DLD1 (cell line): ENCODE measurements around the gene KCNQ2.

ENCODE experiments used
- in situ Hi-C: cut with HindIII; loops from 2 replicates; pipeline ENCODE4 v1.10.0; 2017; ENCODE audit warnings: low sequenced_read_pairs

Gene KCNQ2

DNA sequence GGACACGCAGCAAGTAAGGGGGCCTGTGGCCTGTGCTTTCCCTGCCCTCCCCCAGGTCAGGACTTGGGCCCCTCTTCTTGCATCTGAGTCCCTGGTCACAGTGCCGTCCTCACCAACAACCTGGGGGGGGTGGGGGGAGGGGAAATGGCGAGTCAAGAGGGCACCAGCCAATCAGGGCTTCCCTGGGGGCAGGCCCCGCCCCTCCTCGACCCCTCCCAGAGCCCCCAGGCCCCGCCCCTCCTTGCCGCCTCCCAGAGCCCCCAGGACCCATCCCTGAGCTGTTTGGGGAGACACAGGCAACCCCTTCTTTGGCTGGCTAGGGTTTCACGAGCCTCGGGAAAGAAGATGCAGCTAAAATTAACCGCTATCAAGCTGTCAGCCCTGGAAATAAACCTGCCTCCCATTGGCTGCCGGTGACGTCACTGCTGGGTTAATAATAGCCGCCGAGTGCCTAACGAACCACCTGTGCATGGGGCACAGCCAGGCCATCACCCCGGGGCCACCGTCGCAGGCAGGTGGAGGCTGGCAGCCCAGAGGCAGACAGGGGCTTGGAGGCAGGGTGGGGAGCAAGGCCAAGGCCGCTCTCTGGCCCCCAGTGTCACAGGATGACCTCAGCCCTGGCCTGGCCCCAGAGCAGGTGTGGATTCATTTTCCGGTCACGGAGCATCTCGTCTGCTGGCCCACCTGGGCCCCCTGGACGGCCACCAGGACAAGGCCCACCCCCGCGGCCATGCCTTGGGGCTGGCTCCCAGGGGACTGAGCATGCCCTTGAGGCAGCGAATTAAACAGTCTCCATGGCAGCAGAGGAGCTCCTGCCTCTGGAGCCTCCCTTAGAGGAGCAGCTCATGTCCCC lies 29.6 kb upstream of the KCNQ2 start:
- in situ Hi-C loops = no loop called here

DNA sequence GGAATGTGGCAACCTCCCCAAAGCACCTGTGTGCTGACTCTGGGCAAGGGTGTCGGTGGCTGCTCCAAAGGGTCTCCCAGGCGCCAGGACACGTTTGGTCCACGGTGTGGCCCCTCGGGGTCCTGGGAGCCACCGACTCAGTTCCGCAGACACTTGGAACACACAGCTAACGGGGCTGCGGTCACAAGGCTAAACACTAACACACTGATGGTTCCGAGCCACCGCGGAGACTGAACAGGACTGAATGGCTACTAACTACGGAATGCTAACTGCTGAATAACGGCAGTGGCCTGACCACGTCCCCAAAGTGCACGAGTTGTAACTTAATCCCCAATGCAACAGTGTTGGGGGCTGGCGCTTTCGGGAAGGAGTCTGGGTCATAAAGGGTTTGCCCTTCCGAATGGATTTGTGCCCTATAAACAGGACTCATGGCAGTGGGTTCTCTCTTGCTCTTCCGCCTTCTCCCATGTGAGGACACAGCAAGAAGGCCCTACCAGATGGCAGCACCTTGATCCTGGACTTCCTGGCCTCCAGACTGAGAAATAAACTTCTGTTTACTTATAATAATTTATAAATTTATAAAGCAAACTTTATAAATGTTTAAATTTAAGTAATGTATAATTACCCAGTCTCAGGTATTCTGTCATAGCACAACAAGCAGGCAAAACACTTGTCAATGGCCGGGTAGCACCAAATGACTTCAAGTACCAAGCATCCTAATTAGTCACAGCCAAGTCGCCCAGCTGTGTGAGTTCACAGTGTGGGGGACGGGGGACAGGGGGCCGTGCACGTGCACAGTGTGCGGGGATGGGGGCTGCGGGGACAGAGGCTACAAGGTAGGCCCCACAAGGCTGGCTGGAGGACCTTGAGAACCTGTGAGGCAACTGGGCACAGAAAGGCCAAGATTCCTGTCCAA lies 28.7 kb upstream of the KCNQ2 start:
- in situ Hi-C loops = no loop called here

DNA sequence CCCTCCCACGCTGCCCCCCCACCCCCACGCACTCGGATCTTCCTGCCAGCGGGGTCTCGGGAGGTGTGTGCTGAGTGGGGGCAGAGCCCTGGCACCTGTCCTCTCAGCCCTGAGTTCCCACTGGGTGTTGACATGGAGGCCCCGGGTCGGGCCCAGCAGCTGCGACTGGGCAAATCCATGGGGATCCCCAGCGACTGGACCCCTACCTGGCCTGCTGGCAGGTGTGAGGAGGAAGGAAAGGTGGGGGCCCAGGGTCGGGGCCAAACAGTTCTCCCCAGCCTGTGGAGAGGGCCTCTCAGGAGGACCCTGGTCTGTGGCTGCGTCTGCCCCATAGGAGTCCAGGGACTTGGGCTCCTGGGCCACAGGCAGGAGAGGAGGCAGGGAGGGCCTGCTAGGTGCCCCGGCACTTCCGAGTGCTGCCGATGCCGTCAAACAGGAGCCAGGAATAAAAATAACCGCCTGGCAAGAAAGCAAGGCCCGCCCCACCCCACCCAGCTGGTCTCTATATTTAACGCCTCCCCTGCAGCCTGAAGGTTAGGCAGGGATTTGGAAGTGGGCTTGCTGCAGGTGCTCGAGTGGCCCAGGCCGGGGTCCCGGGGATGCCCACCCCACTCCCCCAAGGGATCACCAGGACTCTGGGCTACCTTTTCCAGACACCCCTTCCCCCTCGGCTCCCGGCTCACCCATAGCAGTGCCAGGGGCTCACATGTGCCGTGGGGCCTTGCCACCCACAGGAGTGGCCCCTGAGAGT lies 27.9 kb upstream of the KCNQ2 start:
- in situ Hi-C loops = no loop called here

- in situ Hi-C loops = no loop called here
Observed at GRCh38 chr20:63499338-63499969, 27.0 kb upstream of the KCNQ2 start.

DNA sequence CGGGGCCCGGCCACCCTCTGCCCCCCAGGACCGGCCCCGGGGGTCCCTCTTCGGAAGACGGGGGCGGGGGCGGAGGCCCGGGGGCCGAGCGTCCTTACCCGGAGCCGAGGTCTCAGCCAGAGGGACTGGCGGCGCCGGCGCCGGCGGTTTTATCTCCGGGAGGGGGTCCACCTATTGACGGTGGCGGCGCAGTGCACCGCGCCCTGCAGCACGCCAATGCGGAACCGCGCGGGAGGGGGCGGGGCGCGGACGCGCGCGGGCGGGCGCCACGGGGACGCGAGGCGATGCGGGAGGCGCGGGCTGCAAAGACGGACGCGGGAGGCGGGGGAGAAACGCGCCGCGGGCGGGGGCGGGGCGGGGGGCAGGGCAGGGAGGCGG lies 26.5 kb upstream of the KCNQ2 start, which contains the start of gene EEF1A2:
TSS of gene EEF1A2 (minus strand) at position 124 of the 378 bp plus-strand sequence. CDS start 1,320 bp downstream, outside the sequence.
- in situ Hi-C loops = no loop called here

GRCh38 chr20:63497946-63498935 lies 25.8 kb upstream of the KCNQ2 start:
- in situ Hi-C loops = no loop called here

DNA sequence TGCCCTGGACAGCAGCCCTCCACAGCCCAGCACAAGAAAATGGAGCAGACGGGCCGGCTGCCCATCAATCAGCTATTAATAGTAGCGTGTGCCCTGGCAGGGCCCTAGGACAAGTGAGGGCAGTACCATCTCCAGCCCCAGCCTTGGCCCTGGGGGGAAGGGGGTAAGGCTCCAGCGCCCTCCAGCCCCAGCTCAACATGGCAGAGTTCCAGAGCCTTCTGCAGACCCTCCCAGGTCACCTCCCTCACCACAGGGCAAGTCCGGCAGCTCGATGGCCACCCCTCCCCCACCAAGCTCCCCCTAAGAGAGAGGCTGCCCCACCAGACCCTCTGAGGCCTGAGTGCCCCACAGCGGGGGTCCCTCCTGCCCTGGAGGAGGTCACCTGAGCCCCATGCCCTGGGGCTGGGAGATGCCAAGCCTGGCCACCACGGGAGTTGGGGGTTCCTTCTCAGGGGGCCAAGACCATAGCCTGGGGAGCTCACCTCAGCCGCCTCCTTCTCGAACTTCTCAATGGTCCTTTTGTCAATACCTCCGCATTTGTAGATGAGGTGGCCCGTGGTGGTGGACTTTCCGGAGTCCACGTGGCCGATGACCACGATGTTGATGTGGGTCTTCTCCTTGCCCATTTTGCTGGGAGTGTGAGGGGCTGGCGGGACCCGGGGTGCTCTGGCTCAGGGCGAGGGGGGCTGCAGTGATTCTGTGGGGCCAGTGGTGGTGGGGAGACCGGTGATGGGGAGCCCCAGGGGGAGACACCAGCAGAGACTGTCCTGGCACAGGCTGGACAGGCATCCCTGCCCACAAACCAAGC lies 24.9 kb upstream of the KCNQ2 start:
- in situ Hi-C loops = no loop called here

DNA sequence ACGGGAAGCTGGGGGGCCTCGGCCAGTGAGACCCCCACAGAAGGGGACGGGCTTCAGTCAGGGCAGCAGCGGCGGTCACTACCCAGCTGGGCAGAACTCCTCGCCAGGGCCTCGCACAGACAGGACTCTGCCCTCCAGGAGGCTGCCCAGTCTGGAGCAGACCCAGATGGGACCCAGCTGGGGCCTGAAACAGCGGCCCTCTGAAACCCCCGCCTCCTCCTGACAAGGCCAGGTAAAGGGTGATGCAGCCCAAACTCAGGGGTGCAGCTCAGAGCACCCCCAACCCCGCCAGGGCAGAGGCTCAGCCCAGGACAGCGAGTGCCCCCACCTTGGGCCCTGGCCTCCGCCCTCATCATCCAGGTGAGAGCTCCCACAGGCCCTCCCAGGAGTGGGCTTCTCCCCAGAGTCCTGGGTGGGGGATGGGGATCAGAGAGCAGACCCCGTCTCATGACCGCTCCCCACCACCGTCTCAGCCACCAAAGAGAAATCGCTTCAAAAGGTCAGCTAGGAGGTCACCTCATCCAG lies 24.2 kb upstream of the KCNQ2 start:
- in situ Hi-C loops = no loop called here

- in situ Hi-C loops = no loop called here
Observed at GRCh38 chr20:63495741-63496595, 23.5 kb upstream of the KCNQ2 start.

DNA sequence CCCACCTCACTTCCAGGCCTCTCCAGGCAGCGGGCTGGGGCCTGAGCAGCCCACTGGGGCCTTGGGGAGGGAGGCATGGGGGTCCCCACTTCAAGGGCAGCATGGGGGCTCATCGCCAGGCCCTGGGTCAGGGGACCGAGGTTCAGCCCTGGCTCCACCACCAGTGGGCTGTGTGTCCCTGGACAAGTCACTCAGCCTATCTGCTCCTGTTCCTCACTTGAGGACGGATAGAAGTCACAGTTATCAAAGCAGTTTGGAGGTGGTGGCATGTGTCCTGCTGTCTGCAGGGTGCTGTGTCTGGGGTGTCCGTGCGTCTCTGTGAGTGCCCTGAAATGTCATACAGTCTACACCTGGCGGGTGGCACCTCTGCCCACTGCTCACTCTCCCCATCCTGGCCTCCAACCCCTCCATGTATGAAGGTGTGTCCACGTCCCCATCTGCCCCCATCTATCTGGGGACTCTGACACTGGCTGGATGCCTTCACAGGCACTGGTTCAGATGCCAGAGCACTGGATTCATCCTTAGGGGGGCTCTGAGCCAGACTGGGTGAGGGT lies 22.8 kb upstream of the KCNQ2 start:
- in situ Hi-C loops = no loop called here

GRCh38 chr20:63494420-63495166 lies 22.1 kb upstream of the KCNQ2 start:
- in situ Hi-C loops = no loop called here

DNA sequence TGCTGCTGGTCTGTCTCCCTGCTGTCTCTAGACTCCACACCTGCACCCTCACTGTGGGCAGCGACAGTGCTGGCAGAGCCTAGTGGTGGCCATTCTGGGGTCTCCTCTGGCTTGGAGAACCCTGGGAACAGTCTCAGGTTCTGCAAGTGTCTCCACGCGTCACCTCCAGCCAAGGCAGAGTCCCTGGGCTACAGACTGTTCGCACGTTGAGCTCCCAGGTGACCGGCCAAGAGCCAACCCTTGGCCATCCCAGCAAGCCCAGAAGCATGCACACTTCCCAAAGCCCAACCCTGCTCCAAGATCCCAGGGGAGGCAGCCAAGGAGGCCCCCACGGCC lies 21.6 kb upstream of the KCNQ2 start:
- in situ Hi-C loops = no loop called here

GRCh38 chr20:63493563-63494020 lies 21.1 kb upstream of the KCNQ2 start:
- in situ Hi-C loops = no loop called here

DNA sequence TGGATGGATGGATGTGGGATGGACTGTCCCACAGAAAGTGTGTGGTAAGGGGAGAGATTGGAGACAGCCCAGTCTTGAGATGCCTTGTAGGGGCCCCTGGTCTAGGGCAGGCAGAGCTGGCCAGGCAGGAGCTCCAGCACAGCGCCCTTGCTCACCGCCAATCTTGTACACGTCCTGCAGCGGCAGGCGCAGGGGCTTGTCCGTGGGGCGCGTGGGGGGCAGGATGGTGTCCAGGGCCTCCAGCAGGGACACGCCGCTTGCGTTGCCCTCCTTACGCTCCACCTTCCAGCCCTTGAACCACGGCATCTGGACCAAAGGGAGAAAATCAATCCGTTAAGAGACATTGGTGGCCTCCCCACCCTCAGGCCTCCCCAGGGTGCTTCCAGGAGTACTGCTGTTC lies 20.5 kb upstream of the KCNQ2 start:
- in situ Hi-C loops = no loop called here

DNA sequence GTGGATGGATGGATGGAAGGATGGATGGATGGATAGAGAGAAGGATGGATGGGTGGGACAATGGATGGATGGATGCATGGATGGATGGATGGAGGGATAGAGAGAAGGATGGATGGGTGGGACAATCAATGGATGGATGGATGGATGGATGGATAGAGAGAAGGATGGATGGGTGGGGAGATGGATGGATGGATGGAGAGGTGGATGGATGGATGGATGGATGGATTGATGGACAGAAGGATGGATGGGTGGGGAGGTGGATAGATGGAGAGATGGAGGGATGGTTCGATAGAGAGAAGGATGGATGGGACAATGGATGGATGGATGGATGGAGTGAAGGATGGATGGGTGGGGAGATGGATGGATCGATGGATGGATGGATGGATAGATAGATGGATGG lies 20.1 kb upstream of the KCNQ2 start:
- in situ Hi-C loops = no loop called here

DNA sequence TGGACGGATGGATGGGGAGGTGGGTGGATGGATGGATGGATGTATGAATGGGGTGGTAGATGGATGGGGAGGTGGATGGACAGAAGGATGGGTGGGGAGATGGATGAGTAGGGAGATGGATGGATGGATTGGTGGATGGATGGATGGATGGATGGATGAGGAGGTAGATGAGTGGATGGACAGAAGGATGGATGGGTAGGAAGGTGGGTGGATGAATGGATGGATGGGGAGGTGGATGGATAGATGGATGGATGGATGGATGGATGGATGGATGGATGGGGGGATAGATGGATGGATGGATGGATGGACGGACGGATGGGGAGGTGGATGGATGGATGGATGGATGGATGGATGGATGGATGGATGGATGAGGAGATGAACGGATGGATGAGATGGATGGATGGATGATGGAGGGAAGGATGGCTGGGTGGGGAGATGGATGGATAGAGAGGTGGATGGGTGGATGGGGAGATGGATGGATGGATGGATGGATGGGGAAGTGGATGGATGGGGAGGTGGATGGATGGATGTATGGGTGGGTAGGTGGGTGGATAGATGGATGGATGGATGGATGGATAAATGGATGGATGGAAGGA lies 19.3 kb upstream of the KCNQ2 start:
- in situ Hi-C loops = no loop called here
